HEK293 (cell line): ENCODE data around the gene NUP58.

Experiments
- CTCF ChIA-PET: fragments of 350-600 bp; formaldehyde crosslinking; extraction: SDS; loops from one replicate; lab custom pipeline; 2021; ENCODE audit warnings: antibody characterized with exemption; lab: Yijun Ruan, JAX
- POLR2A ChIA-PET: fragments of 300-600 bp; formaldehyde crosslinking; extraction: SDS; loops from one replicate; lab custom pipeline; 2020; ENCODE audit warnings: antibody characterized with exemption, inconsistent platforms; lab: Yijun Ruan, JAX
- H3K27ac ChIP-seq: fragments of 200-500 bp; sonication (Bioruptor generic); 2 replicates; pipeline ENCODE4 v1.5.1; 2014; ENCODE audit warnings: low read depth, low read length, control low read depth, inconsistent platforms; ENCODE audit errors: extremely low read depth
- H3K36me3 ChIP-seq, 2 experiments: fragments of 200-500 bp in 1 of 2; sonication (Bioruptor generic) in 1 of 2; 1 replicate in 1 of 2; 2 replicates in 1 of 2; pipeline ENCODE4 v1.5.1; 2014 to 2017; ENCODE audit warnings: inconsistent platforms in 2 of 2, low read length in 2 of 2; ENCODE audit not compliant: control insufficient read depth in 2 of 2, insufficient read depth in 1 of 2
- H3K4me1 ChIP-seq: fragments of 200-500 bp; sonication (Bioruptor generic); 2 replicates; pipeline ENCODE4 v1.5.1; 2014; ENCODE audit warnings: mild to moderate bottlenecking, low read length, inconsistent platforms; ENCODE audit not compliant: control insufficient read depth, insufficient read depth
- H3K4me3 ChIP-seq: 2 replicates; pipeline ENCODE4 v1.5.1; 2011; ENCODE audit warnings: low read depth, mild to moderate bottlenecking, control low read depth, low read length, moderate library complexity
- H3K9me3 ChIP-seq: fragments of 200-500 bp; sonication (Bioruptor generic); 2 replicates; pipeline ENCODE4 v1.5.1; 2014; ENCODE audit warnings: low read depth, low read length, inconsistent platforms; ENCODE audit not compliant: control insufficient read depth, insufficient read depth
- BCL6B ChIP-seq: fragments of 450-650 bp; formaldehyde crosslinking; IDR thresholded peaks from 2 replicates; pipeline ENCODE4 v1.5.1; 2017; ENCODE audit warnings: missing biosample characterization, missing genetic modification characterization
- MEIS1 ChIP-seq: sonication (generic); formaldehyde crosslinking; IDR thresholded peaks from 2 replicates; pipeline ENCODE4 v1.8.1; 2022; ENCODE audit warnings: missing genetic modification reagents, mild to moderate bottlenecking, borderline replicate concordance
- MYNN ChIP-seq: fragments of 450-650 bp; formaldehyde crosslinking; IDR thresholded peaks from 2 replicates; pipeline ENCODE4 v1.5.1; 2016; ENCODE audit warnings: missing biosample characterization, missing genetic modification characterization, borderline replicate concordance
- OVOL3 ChIP-seq: fragments of 450-650 bp; formaldehyde crosslinking; IDR thresholded peaks from 2 replicates; pipeline ENCODE4 v1.5.1; 2016; ENCODE audit warnings: missing biosample characterization, missing genetic modification characterization
- REPIN1 ChIP-seq: fragments of 450-650 bp; formaldehyde crosslinking; IDR thresholded peaks from 2 replicates; pipeline ENCODE4 v1.5.1; 2017; ENCODE audit warnings: missing biosample characterization, missing genetic modification characterization, low read depth
- REST ChIP-seq: fragments of 450-650 bp; formaldehyde crosslinking; IDR thresholded peaks from 2 replicates; pipeline ENCODE4 v1.5.1; 2016; ENCODE audit warnings: missing biosample characterization, missing genetic modification characterization
- ZFP41 ChIP-seq: fragments of 450-650 bp; formaldehyde crosslinking; IDR thresholded peaks from 2 replicates; pipeline ENCODE4 v1.5.1; 2016; ENCODE audit warnings: missing biosample characterization, missing genetic modification characterization, borderline replicate concordance
- ZNF10 ChIP-seq: fragments of 450-650 bp; formaldehyde crosslinking; IDR thresholded peaks from 2 replicates; pipeline ENCODE4 v1.5.1; 2017; ENCODE audit warnings: missing biosample characterization, missing genetic modification characterization
- ZNF175 ChIP-seq: fragments of 450-650 bp; formaldehyde crosslinking; IDR thresholded peaks from 2 replicates; pipeline ENCODE4 v1.5.1; 2016; ENCODE audit warnings: missing biosample characterization, missing genetic modification characterization
- ZNF26 ChIP-seq: fragments of 450-650 bp; formaldehyde crosslinking; IDR thresholded peaks from 2 replicates; pipeline ENCODE4 v1.5.1; 2016; ENCODE audit warnings: missing biosample characterization, missing genetic modification characterization
- ZNF266 ChIP-seq: fragments of 450-650 bp; formaldehyde crosslinking; IDR thresholded peaks from 2 replicates; pipeline ENCODE4 v1.5.1; 2016; ENCODE audit warnings: missing biosample characterization, missing genetic modification characterization, low read depth
- ZNF610 ChIP-seq: fragments of 450-650 bp; formaldehyde crosslinking; IDR thresholded peaks from 2 replicates; pipeline ENCODE4 v1.5.1; 2016; ENCODE audit warnings: missing biosample characterization, missing genetic modification characterization, borderline replicate concordance
- ZNF621 ChIP-seq: fragments of 450-650 bp; formaldehyde crosslinking; IDR thresholded peaks from 2 replicates; pipeline ENCODE4 v1.5.1; 2017; ENCODE audit warnings: missing biosample characterization, missing genetic modification characterization
- ZNF626 ChIP-seq: fragments of 450-650 bp; sonication (Bioruptor Pico); formaldehyde crosslinking; IDR thresholded peaks from 2 replicates; pipeline ENCODE4 v1.5.1; 2018; ENCODE audit warnings: missing biosample characterization, missing genetic modification characterization, inconsistent platforms
- ZNF629 ChIP-seq: fragments of 450-650 bp; formaldehyde crosslinking; IDR thresholded peaks from 2 replicates; pipeline ENCODE4 v1.5.1; 2017; ENCODE audit warnings: missing biosample characterization, missing genetic modification characterization
- ZNF707 ChIP-seq: fragments of 450-650 bp; formaldehyde crosslinking; IDR thresholded peaks from 2 replicates; pipeline ENCODE4 v1.5.1; 2016; ENCODE audit warnings: missing biosample characterization, missing genetic modification characterization
- ZSCAN30 ChIP-seq: fragments of 450-650 bp; IDR thresholded peaks from 2 replicates; pipeline ENCODE4 v1.5.1; 2018; ENCODE audit warnings: missing biosample characterization, mild to moderate bottlenecking, missing genetic modification characterization, moderate library complexity

The NUP58 gene

GRCh38 chr13:25281935-25282332 is 19.5 kb upstream of the NUP58 start:
- Histone ChIP-seq H3K36me3 (peaks cover 0 to 6% of the 10 kb centered on the region in 2 experiments; a peak in 2 of 3 replicates), H3K27ac (no peak overlapping the region), H3K4me1 (no peaks in the 10 kb centered on the region), H3K4me3 (no peak overlapping the region), H3K9me3 (no peaks in the 10 kb centered on the region)
- TF ChIP-seq REST, result no peak
- no peak for TF ChIP-seq ZNF626 (tag by site-specific recombination)
- TF ChIP-seq ZNF707 (tag by site-specific recombination), result no peak
- no peak for TF ChIP-seq MYNN (tag by site-specific recombination)
- no peak for TF ChIP-seq ZNF26 (tag by site-specific recombination)
- TF ChIP-seq ZNF175, result no peak
- no peak for TF ChIP-seq ZSCAN30 (tag by site-specific recombination)
- TF ChIP-seq OVOL3 (tag by site-specific recombination), result no peak
- no peak for TF ChIP-seq MEIS1
- TF ChIP-seq REPIN1 (tag by site-specific recombination), result no peak
- no peak for TF ChIP-seq ZFP41 (tag by site-specific recombination)
- no peak for TF ChIP-seq BCL6B (tag by site-specific recombination)
- ChIA-PET POLR2A (no interaction called here), CTCF (interaction anchor here (1.8 kb wide), 1 partner anchor 8 kb away, joined by 4 read pairs; no protein-coding TSS in a partner anchor)

- Histone ChIP-seq H3K4me1 (no peaks in the 10 kb centered on the region), H3K27ac (peak overlapping the region; percentile 60), H3K36me3 (peaks cover 0 to 6% of the 10 kb centered on the region in 2 experiments; a peak in 1 of 3 replicates), H3K4me3 (peak overlapping the region; percentile 79), H3K9me3 (no peaks in the 10 kb centered on the region)
- ChIA-PET POLR2A (interaction anchor here (0.9 kb wide), 1 partner anchor 9 kb away, joined by 3 read pairs; no protein-coding TSS in a partner anchor), CTCF (interaction anchor here (0.6 to 1.8 kb wide), 7 partner anchors 16 to 593 kb away, joined by 3 to 6 read pairs (median 3); no protein-coding TSS in a partner anchor)
- TF ChIP-seq ZNF10 (no peak), ZNF629 (peak; percentile 59), ZNF610 (tag by site-specific recombination) (no peak), ZNF266 (tag by site-specific recombination) (no peak), ZNF621 (no peak)
Measured at GRCh38 chr13:25286308-25286968, 15.0 kb upstream of the NUP58 start.
